ENCODE results near the gene THSD4. TPM values are rescaled to one million over a fixed set of nuclear protein-coding genes. Genes with fewer than 3 reads are reported as not detected.
"Not testable (repeated sequence)": the region's sequence is repeated elsewhere in the genome, so short reads cannot be mapped to it uniquely, and the experiment has no call there.

The THSD4 gene
- total RNA-seq, 1 donor from 2014 or later, result 73.5 TPM

- no peak for TF ChIP-seq CTCF (conservative IDR thresholded peaks at IDR 0.05; ENCODE audit: low read depth, low read length)
- DNase-seq (ENCODE audit: low read depth), result no peak
- no peak overlapping the region for H3K4me3 ChIP-seq (ENCODE audit: low read depth, low read length)
Observed at GRCh38 chr15:71312731-71313460, 197.6 kb downstream of the THSD4 start.

DNA sequence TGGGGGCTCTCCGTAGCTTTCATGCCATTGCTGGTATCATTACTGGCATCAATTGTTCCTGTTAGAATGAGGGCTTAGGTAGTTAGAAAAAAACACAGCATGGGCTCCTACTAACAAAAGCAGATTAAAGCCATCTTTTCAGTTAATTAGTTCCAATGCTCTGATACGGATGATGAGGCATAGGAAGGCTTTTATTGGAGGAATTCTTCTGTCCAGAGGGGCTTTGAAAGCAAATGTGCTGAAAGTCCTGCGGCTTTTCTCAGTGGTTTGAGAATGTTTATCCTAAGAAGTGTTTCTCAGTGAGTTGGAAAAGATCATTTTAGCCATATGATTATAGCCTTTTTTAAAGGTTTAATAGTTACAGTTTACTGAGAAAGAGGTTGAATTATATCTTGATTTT lies 198.5 kb downstream of the THSD4 start:
- DNase-seq (ENCODE audit: low read depth), result no peak
- TF ChIP-seq CTCF (conservative IDR thresholded peaks at IDR 0.05; ENCODE audit: low read depth, low read length), result no peak
- H3K4me3 ChIP-seq (ENCODE audit: low read depth, low read length), result no peak overlapping the region

- no peak for TF ChIP-seq CTCF (conservative IDR thresholded peaks at IDR 0.05; ENCODE audit: low read depth, low read length)
Observed at GRCh38 chr15:71314956-71315537, 199.8 kb downstream of the THSD4 start.

GRCh38 chr15:71316911-71317310 lies 201.6 kb downstream of the THSD4 start:
- H3K4me3 ChIP-seq (ENCODE audit: low read depth, low read length), result no peak overlapping the region
- no peak for TF ChIP-seq CTCF (conservative IDR thresholded peaks at IDR 0.05; ENCODE audit: low read depth, low read length)
- no peak for DNase-seq (ENCODE audit: low read depth)

More at GRCh38 chr15:71314956-71315537, 199.8 kb downstream of the THSD4 start:
- no peak overlapping the region for H3K4me3 ChIP-seq (ENCODE audit: low read depth, low read length)
- no peak for DNase-seq (ENCODE audit: low read depth)

DNA sequence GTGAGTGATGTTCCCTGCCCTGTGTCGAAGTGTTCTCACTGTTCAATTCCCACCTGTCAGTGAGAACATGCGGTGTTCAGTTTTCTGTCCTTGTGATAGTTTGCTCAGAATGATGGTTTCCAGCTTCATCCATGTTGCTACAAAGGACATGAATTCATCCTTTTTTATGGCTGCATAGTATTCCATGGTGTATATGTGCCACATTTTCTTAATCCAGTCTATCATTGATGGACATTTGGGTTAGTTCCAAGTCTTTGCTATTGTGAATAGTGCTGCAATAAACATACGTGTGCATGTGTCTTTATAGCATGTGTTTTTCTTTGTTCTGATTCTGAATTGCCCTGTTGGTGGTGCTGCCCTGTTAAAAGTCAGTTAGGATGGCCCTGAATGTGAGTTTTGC lies 204.2 kb downstream of the THSD4 start:
- DNase-seq (ENCODE audit: low read depth), result not testable (repeated sequence)

GRCh38 chr15:71319935-71320334 lies 204.7 kb downstream of the THSD4 start:
- TF ChIP-seq CTCF (conservative IDR thresholded peaks at IDR 0.05; ENCODE audit: low read depth, low read length), result no peak
- no peak for DNase-seq (ENCODE audit: low read depth)
- no peak overlapping the region for H3K4me3 ChIP-seq (ENCODE audit: low read depth, low read length)

More for the DNA sequence above, 204.2 kb downstream of the THSD4 start:
- not testable (repeated sequence) for H3K4me3 ChIP-seq (ENCODE audit: low read depth, low read length)

DNA sequence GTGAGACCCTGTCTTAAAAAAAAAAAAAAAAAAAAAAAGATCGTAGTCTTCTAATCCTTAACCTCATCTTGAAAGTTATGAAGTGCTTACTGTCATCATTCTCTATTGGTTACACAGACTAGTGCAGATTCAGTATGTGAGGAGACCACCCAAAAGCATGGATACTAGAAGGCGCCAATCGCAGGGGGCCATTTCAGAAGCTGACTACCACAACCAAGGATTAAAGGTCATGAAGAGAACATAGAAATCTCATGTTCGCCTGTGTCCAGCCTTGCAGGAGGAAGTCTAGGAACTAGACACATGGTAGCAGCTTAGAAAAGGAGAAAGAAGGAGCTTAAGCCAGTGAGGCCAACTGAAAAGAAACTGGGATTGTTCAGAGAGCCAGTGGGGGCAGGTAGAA lies 207.8 kb downstream of the THSD4 start:
- DNase-seq (ENCODE audit: low read depth), result no peak
- no peak for TF ChIP-seq CTCF (conservative IDR thresholded peaks at IDR 0.05; ENCODE audit: low read depth, low read length)
- no peak overlapping the region for H3K4me3 ChIP-seq (ENCODE audit: low read depth, low read length)

Measured in epithelial cell of proximal tubule (primary cell).